Astrocyte (in vitro differentiated cells and primary cell): ENCODE data around the gene RPL39L.

Source experiments
- CTCF ChIP-seq: IDR thresholded peaks from 2 replicates; pipeline ENCODE4 v1.5.1; 2011; ENCODE audit warnings: low read depth, mild to moderate bottlenecking, inconsistent platforms, low read length, moderate library complexity; ENCODE audit not compliant: insufficient read depth
- EZH2 ChIP-seq: IDR thresholded peaks from 2 replicates; pipeline ENCODE4 v1.6.1; 2012; ENCODE audit warnings: mild to moderate bottlenecking, low read length, inconsistent platforms; ENCODE audit not compliant: insufficient read depth

- no peak for TF ChIP-seq CTCF
- no peak for TF ChIP-seq EZH2
Observed at GRCh38 chr3:187076297-187076696, 63.0 kb downstream of the RPL39L start.
